Caco-2 (cell line): ENCODE data around the gene WIPF3. TPM values are rescaled to one million over a fixed set of nuclear protein-coding genes. Genes with fewer than 3 reads are reported as not detected.

Source experiments
- BruUV-seq: library from RNA; stranded (reverse); fragments of 400-500 nt; replicated peaks from 2 replicates; lab custom pipeline; 2021; lab: Mats Ljungman, UMichigan
- CTCF ChIA-PET: fragments of 300-600 bp; sonication (Branson Sonifier 250); formaldehyde crosslinking; loops from one replicate; lab custom pipeline; 2022; ENCODE audit warnings: antibody characterized with exemption; lab: Charles Lee
- POLR2A ChIA-PET: fragments of 300-600 bp; sonication (Branson Sonifier 250); formaldehyde crosslinking; loops from one replicate; lab custom pipeline; 2022; ENCODE audit warnings: antibody characterized with exemption; lab: Charles Lee
- DNase-seq, 2 experiments: peaks; one replicate each; pipeline versions ENCODE4 v3.0.0 to v3.0.0-alpha.2; 2020 to 2022
- H3K27me3 ChIP-seq: replicated peaks from 2 replicates; pipeline ENCODE4 v1.6.0; 2011; ENCODE audit warnings: low read length; ENCODE audit not compliant: control insufficient read depth, insufficient read depth
- H3K36me3 ChIP-seq: 2 replicates; pipeline ENCODE4 v1.5.1; 2011; ENCODE audit warnings: low read length; ENCODE audit not compliant: control insufficient read depth, insufficient read depth
- H3K4me1 ChIP-seq: fragments of 250-450 bp; sonication (Bioruptor Pico); 2 replicates; pipeline ENCODE4 v1.5.1; 2020; ENCODE audit warnings: mild to moderate bottlenecking
- H3K4me3 ChIP-seq: 2 replicates; pipeline ENCODE4 v1.5.1; 2011; ENCODE audit warnings: low read depth, mild to moderate bottlenecking, control low read depth, low read length
- H3K9me3 ChIP-seq: fragments of 250-450 bp; sonication (Bioruptor Pico); 2 replicates; pipeline ENCODE4 v1.5.1; 2020; ENCODE audit warnings: mild to moderate bottlenecking, moderate library complexity
- H3K27ac Mint-ChIP-seq: one replicate; pipeline ENCODE4 v1.8.0; 2022; ENCODE audit warnings: mixed read lengths; ENCODE audit not compliant: unreplicated experiment
- H3K27me3 Mint-ChIP-seq: one replicate; pipeline ENCODE4 v1.8.0; 2022; ENCODE audit warnings: mixed read lengths; ENCODE audit not compliant: insufficient read depth, unreplicated experiment
- H3K36me3 Mint-ChIP-seq: one replicate; pipeline ENCODE4 v1.8.0; 2022; ENCODE audit warnings: mild to moderate bottlenecking, mixed read lengths; ENCODE audit not compliant: insufficient read depth, unreplicated experiment
- H3K4me1 Mint-ChIP-seq: one replicate; pipeline ENCODE4 v1.8.0; 2022; ENCODE audit warnings: low read depth, mixed read lengths; ENCODE audit not compliant: unreplicated experiment
- H3K4me3 Mint-ChIP-seq: one replicate; pipeline ENCODE4 v1.8.0; 2022; ENCODE audit warnings: mild to moderate bottlenecking, moderate library complexity, mixed read lengths; ENCODE audit not compliant: unreplicated experiment
- H3K9me3 Mint-ChIP-seq: one replicate; pipeline ENCODE4 v1.8.0; 2022; ENCODE audit warnings: mixed read lengths; ENCODE audit not compliant: unreplicated experiment
- intact Hi-C: fragments of 100-400 bp; cut with micrococcal nuclease; formaldehyde crosslinking; loops from one replicate; pipeline ENCODE4 v1.10.0; 2022; ENCODE audit not compliant: unreplicated experiment
- total RNA-seq: library from RNA; stranded (reverse); gene quantifications from 2 replicates; pipeline ENCODE4 v1.2.3, GENCODE V29; 2022
- TF ChIP-seq, protein P1 (sequence below), 2 experiments: fragments of 200-600 bp in 1 of 2; IDR thresholded peaks; 1 replicate in 1 of 2; 2 replicates in 1 of 2; pipeline versions ENCODE4 v1.5.1 to v1.8.0; 2011 to 2022; ENCODE audit warnings: antibody characterized with exemption in 1 of 2, control low read depth in 1 of 2, inconsistent platforms in 1 of 2, low read depth in 1 of 2, low read length in 1 of 2, mild to moderate bottlenecking in 1 of 2, moderate library complexity in 1 of 2; ENCODE audit not compliant: insufficient read depth in 1 of 2, severe bottlenecking in 1 of 2, unreplicated experiment in 1 of 2

Gene WIPF3
- total RNA-seq, 1 experiment from 2014 or later: 1.2 TPM

DNA sequence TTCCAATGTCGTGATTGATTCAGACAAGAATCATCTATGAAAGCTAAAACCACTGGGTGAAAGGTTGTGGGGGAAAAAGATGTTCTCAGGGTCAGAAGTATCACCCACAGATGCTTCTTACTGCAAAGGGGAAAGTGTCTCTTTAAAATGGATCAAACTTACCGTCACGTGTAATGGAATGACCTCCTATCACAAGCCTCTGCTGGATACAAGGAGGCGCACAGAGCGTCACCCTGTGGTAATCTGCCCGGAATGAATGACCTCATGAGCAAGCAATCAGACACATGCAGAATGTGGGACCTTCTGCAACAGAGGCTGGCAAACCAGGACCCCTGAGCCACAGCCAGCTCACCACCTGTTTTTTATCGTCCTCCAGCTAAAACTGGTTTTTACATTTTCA, 33.0 kb downstream of the WIPF3 start:
- Mint-ChIP-seq H3K27me3 (no peaks in the 10 kb centered on the region), H3K9me3 (no peaks in the 10 kb centered on the region), H3K4me1 (no peaks in the 10 kb centered on the region), H3K27ac (no peak overlapping the region), H3K36me3 (no peaks in the 10 kb centered on the region), H3K4me3 (no peak overlapping the region)
- CTCF ChIA-PET: no interaction called here
- no peak for DNase-seq
- POLR2A ChIA-PET: no interaction called here
- no TSS peak for BruUV-seq
- H3K4me3 ChIP-seq: no peak overlapping the region
- no peaks in the 10 kb centered on the region for H3K9me3 ChIP-seq
- H3K36me3 ChIP-seq: no peaks in the 10 kb centered on the region
- H3K4me1 ChIP-seq: no peaks in the 10 kb centered on the region
- TF ChIP-seq, protein P1, sequence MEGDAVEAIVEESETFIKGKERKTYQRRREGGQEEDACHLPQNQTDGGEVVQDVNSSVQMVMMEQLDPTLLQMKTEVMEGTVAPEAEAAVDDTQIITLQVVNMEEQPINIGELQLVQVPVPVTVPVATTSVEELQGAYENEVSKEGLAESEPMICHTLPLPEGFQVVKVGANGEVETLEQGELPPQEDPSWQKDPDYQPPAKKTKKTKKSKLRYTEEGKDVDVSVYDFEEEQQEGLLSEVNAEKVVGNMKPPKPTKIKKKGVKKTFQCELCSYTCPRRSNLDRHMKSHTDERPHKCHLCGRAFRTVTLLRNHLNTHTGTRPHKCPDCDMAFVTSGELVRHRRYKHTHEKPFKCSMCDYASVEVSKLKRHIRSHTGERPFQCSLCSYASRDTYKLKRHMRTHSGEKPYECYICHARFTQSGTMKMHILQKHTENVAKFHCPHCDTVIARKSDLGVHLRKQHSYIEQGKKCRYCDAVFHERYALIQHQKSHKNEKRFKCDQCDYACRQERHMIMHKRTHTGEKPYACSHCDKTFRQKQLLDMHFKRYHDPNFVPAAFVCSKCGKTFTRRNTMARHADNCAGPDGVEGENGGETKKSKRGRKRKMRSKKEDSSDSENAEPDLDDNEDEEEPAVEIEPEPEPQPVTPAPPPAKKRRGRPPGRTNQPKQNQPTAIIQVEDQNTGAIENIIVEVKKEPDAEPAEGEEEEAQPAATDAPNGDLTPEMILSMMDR (IDR thresholded peaks at IDR 0.05; ENCODE audit: insufficient read depth in 1 of 2, low read depth in 1 of 2, low read length in 1 of 2, severe bottlenecking in 1 of 2, unreplicated experiment in 1 of 2): no peak
- H3K27me3 ChIP-seq: no peaks in the 10 kb centered on the region; the same call in 1 of the 2 replicates
- intact Hi-C loops: no loop called here

DNA sequence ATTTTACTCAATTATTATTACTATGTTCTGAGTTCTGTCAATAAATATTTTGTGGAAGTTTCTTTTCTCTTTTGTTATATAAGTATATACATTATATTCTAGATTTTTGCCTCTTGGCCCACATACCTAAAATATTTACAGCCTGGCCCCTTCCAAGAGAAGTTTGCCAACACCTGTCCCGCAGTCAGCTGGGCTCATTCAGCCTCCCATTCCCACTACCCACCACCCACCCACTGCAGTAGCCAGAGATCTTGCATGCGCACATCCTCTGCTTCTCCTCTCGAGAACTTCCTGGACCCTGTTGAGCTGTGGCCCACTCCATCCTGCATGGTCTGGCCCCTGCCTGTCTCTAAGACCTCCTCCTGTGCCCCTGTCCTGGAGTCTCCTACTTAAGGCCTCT, 33.6 kb downstream of the WIPF3 start:
- Mint-ChIP-seq H3K9me3 (no peaks in the 10 kb centered on the region), H3K27me3 (no peaks in the 10 kb centered on the region), H3K36me3 (no peaks in the 10 kb centered on the region), H3K4me3 (no peak overlapping the region), H3K4me1 (no peaks in the 10 kb centered on the region), H3K27ac (no peak overlapping the region)
- no peaks in the 10 kb centered on the region for H3K4me1 ChIP-seq
- ChIA-PET CTCF (no interaction called here), POLR2A (no interaction called here)
- BruUV-seq: no TSS peak
- H3K9me3 ChIP-seq: no peaks in the 10 kb centered on the region
- intact Hi-C loops: no loop called here
- no peak for DNase-seq
- TF ChIP-seq, protein P1 (IDR thresholded peaks at IDR 0.05; ENCODE audit: insufficient read depth in 1 of 2, low read depth in 1 of 2, low read length in 1 of 2, severe bottlenecking in 1 of 2, unreplicated experiment in 1 of 2): no peak
- no peak overlapping the region for H3K4me3 ChIP-seq
- no peaks in the 10 kb centered on the region; the same call in 1 of the 2 replicates for H3K27me3 ChIP-seq
- H3K36me3 ChIP-seq: no peaks in the 10 kb centered on the region

DNA sequence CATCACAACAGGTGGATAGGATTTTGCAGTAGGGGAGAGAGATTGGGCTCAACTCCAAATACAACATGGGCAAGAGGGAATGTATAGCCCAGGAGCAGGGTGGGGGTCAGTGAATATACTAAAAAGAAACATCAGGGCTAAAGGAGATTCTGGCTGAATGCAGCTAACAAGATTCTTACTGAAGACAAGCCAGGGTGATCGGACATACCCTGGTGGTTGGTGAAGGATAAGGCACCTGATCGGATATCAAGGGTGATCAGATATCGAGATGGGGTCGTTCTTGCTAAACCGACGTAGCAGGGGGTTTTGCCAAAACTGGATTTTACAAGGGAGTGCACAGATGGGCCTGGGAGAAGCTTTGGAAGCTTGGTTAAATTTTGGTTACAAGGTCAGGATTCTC, 34.4 kb downstream of the WIPF3 start:
- Histone ChIP-seq H3K4me1 (no peaks in the 10 kb centered on the region), H3K36me3 (no peaks in the 10 kb centered on the region), H3K4me3 (no peak overlapping the region), H3K27me3 (no peaks in the 10 kb centered on the region), H3K9me3 (no peaks in the 10 kb centered on the region)
- no TSS peak for BruUV-seq
- no peaks in the 10 kb centered on the region for H3K27me3 Mint-ChIP-seq
- intact Hi-C loops: no loop called here
- TF ChIP-seq, protein P1 (IDR thresholded peaks at IDR 0.05; ENCODE audit: insufficient read depth in 1 of 2, low read depth in 1 of 2, low read length in 1 of 2, severe bottlenecking in 1 of 2, unreplicated experiment in 1 of 2): no peak
- no peaks in the 10 kb centered on the region for H3K9me3 Mint-ChIP-seq
- H3K4me3 Mint-ChIP-seq: no peak overlapping the region
- CTCF ChIA-PET: no interaction called here
- no peaks in the 10 kb centered on the region for H3K36me3 Mint-ChIP-seq
- POLR2A ChIA-PET: no interaction called here
- no peak overlapping the region for H3K27ac Mint-ChIP-seq
- no peaks in the 10 kb centered on the region for H3K4me1 Mint-ChIP-seq
- no peak for DNase-seq
